Ureter (tissue), 1 donor: ENCODE data around the gene KCNG4. TPM values are rescaled to one million over a fixed set of nuclear protein-coding genes. Genes with fewer than 3 reads are reported as not detected.

ENCODE experiments used
- DNase-seq: peaks from one replicate; pipeline ENCODE4 v3.0.0-alpha.2; 2020; ENCODE audit warnings: low spot score
- total RNA-seq: library from RNA; stranded (reverse); gene quantifications from one replicate; pipeline ENCODE4 v1.2.4, GENCODE V29; 2023
- donor health status: DM: yes; HTN: yes; CAD: no.

KCNG4 gene
- total RNA-seq, 1 donor from 2014 or later = not detected

DNA sequence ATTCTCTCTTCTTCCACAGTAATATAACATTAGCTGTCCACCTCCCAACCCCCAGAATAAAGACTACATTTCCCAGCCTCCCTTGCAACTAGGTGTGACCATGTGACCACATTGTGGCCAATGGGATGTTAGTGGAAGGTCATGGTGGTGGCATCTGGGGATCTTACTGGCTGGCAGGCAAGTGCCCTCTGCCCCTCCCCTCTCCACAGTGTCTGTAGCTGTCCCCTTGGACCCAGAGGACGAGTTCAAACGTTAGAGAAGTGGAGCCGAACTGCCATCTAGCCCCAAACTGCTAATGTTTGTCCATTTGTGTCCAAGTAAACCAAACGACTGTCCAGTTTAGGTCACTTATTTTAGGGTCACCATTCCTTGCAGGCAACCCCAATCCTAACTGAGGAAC, 26.6 kb upstream of the KCNG4 start:
- no peak for DNase-seq

DNA sequence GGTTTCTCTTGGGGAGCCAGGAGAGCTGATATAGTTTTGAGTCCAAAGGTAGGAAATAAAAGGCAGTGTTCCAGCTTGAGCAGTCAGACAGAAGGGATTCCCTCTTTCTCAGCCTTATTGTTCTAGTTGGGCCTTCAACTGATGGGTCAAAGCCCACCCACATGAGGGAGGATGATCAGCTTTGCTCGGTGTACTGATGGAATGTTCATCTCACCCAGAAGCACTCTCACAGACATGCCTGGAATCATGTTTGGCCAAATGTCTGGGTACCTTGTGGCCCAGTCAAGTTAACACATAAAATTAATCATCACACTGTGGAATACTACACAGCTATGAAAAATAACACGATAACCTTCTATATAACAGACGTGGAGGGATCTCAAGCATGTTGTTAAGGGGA, 23.1 kb upstream of the KCNG4 start:
- no peak for DNase-seq

DNA sequence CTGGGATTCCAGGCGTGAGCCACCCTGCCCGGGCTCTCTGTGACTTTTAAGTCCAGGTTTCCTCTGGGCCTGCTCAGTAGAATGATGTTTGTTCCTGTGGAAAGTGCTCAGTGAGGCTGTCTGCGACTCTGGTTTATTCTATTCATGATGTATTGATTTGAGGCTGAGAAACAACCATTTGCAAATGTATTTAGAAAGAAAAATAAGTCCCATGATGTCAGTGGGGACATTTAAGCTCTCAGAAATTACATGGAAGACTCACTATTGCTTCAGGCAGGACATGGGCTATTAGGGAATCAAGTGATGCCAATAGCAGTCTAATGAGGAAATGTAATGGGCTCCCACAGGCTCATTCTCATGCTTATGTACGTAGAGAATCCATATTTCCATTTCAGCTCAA, 22.2 kb upstream of the KCNG4 start:
- DNase-seq = no peak

DNA sequence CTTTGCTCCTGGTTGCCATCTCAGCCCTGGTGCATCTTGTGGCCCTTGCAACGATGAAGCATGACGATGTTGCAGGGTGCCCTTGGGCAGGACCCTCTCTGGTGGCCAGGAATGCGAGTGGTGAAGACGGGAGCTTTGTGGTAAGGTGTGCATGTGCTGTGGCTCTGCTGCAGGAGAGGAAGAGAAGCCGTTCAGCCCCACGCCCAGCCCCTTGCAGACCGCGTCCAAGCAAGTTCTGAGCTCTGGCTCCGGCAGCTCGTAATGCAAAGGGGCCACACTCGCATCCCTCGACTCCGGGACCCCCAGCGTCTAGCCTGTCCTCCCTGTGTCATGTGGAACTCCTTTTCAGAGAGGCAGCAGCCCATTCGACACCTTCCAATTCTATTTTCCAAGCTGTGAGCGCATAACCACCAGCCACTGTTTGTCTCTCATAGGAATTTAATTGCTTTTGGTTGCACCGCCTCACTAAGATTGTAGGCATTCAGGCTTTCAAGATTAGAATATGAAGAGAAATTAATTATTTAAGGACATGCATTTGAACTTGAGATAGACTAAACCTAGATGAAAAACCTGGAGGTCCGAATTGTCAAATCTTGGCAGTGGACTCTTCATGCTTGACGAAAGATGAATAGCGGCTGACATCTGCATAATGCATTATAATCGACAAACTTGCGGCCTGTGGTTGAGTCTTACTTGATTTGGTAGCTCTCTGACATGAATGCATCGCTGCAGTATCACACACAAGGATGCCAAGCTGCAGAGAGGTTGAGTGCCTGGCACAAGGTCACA, 21.1 kb upstream of the KCNG4 start:
- DNase-seq = no peak

DNA sequence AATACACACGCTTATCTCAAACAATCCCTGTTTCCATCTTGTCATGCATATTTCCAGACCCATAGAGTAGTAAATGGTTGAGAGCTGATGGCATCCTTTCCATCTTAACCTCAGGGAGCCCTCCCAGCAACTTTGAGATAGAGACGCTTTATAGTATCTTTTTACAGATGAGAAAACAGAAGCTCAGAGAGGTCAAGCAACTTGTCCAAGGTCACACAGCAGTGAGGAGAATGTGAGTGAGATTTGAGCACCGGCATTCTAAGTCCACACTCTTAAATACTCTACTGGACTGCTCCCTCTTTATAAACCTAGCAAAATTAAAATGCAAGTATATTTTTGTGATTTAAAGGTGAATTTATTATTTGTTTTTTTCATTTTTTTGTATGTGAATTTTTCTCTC, 19.9 kb upstream of the KCNG4 start:
- DNase-seq = no peak

DNA sequence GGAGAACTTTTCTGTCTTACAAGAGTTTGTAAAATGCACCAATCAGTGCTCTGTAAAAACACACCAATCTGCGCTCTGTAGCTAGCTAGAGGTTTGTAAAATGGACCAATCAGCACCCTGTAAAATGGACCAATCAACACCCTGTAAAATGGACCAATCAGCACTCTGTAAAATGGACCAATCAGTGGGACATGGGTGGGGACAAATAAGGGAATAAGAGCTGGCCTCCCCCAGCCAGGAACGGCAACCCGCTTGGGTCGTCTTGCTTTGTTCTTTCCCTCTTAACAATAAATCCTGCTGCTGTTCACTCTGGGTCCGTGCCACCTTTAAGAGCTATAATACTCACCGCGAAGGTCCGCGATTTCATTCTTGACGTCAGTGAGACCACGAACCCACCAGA, 18.5 kb upstream of the KCNG4 start:
- DNase-seq = no peak

DNA sequence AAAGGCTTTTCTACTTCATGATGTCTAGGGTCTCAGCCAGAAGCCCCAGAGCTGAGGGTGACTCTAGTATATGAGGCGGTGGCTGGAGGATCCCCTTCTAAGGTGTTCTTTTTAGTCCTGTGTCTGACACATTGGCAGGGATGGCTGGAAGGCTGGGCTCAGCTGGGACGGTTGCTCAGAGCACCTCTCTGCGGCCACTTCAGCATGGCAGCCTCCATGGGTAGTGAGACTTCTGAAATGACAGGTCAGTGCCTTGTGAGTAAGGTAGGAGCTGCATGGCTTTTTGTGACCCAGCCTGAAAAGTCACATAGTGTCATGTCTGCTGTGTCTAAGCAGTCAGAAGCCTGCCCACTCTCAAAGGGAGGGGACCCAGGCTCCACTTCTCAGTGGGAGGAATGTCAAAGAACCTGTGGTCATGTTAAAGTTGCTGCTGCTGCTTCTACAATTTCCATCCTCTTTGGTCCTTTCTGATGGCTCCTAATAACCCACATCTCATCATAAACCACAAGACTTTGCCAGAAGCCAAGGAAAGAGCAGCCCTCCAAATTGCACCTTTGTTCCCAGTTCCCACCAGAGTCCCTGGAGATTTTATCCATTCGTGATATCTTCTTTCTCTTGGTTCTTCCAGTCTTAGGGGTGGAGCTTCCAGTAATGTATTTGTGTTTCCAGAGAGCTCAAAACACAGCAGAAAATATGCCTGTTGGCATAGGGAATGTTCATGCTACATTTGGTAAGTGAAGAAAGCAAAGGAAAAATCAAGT, 15.4 kb upstream of the KCNG4 start:
- no peak for DNase-seq

DNA sequence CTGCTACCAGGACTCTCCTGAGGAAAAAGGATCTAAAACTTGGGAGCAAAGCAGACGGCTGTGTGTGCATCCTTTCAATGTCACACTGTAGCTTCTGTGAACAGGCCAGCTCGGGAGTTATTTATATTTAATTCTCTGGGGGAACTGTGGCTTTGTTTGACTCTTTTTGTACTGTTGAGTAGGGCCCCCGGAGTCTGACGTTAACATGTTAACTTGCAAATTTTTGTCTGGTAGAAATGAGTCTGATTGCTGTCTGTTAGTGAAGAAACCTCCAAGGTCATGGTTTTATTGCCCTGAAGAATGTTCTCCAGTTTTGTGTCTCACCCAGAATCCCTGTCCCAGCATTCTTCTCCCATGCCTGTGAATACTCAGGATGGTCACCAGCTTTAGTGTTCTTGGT, 14.2 kb upstream of the KCNG4 start:
- no peak for DNase-seq

DNA sequence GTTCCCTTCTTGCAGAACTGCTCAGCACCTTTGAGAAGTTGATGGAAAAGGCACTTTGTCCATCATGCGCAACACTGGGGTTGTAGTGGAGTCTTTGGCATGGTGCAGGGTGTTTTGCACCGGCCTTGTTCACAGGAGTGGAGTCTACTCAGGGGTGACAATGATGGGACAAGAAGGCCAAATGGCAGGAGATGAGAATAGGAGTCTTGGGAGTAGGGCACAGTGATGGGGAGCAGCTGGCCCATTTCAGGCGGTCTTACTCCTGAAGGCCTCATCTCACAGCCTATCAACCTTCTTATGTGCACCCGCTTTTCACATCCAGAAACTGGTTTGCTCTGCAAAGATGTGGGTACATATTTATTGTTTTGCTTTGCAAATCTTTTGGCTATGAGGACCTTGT, 13.4 kb upstream of the KCNG4 start:
- DNase-seq = no peak

DNA sequence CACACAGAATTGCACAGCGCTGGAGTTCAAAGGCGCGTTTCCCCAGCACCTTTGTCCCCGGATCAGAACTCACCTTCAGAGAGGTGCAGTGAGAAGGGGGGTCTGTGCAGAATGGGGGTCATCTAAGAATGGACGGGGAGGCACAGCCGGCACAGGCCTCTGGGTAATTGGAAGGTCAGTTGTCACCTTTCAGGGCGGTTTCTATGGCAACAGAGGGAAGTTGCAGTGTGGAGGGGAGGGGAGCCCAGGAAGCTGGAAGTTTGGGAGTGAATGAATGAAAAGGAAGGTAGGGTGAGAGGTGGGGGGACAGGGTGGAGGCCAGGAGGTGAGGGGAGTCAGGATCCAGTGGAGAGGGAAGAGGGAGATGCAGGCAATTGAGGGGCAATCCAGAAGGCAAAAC, 12.4 kb upstream of the KCNG4 start:
- no peak for DNase-seq

DNA sequence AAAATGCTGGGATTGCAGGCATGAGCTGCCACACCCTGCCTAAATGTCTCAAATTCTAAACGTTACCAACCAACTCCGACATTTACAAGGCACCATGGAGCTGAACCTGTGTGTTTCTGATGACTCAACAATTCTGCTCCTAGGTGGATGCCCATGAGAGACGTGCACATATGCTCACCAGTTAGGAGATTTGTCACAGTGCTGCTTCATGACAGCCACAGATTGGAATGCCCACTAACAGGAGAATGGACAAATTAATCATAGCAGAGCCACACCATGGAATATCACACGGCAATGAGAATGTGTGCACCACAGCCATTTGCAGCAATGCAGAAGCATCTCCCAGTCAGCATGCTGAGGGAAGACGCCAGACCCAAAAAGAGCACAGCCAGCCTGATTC, 8.0 kb upstream of the KCNG4 start:
- DNase-seq = no peak

DNA sequence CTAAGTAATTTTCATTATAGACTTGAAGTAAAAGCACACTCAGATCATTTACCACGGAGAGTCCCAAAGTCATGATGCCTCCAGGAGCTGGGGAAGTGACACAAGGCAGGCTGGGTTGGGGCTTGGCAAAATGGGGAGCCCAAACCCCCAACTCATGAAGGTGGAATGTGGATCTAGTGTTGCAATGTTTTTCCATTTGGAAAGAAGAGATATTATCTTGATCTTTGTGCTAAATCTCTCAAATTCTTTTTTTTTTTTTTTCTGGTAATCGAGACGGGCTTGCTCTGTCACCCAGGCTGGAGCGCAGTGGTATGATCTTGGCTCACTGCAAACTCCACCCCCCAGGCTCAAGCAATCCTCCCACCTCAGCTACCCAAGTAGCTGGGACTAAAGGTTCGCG, 7.5 kb upstream of the KCNG4 start:
- no peak for DNase-seq

DNA sequence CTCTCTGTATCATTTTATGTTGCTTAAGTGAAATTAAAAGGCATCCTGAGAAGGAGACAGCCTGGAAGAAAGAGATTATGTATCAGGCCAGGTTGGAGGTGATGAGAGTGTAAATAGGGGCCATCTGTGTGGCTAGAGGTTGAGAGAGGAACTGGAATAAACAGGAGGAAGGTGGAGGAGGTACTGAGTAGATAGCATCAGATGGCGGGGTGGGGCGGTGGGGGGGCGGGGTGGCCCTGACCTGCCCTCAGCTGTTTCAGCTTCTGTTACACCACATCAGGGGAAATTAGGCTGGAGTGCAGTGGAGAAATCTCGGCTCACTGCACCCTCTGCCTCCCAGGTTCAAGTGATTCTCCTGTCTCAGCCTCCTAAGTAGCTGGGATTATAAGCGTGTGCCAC, 6.9 kb upstream of the KCNG4 start:
- no peak for DNase-seq

DNA sequence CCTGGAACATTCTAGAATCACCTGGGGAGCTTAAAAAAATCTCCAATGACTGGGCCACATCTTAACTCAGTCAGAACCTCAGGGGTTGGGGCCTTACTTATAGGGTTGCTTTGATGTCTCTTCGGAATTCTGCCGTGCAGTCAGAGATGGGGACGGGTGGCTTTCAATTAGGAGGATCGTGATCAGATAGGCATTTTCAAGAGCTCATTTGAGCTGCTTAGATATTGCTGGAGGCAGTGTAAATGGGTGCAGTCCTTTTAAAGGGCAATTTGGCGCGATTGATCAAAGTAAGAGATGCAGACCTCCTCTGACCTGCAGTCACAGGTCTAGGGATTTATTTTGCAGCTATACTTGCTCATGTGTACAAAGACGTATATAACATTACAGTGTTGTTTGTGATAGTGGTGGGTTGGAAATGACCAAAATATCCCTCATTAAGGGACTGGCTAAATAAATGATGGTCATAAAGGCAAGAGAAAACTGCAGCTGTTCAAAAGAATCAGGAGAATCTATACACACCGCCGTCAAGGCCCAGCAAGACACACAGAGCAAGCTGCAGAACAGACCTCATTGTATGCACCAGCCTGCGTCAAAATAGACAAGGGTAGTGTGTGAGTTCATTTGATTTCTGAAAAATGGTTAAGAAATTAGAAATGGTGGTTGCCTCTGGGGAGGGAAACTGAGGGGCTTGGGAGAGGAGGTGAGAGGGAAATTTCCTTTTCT, 6.3 kb upstream of the KCNG4 start:
- DNase-seq = no peak

DNA sequence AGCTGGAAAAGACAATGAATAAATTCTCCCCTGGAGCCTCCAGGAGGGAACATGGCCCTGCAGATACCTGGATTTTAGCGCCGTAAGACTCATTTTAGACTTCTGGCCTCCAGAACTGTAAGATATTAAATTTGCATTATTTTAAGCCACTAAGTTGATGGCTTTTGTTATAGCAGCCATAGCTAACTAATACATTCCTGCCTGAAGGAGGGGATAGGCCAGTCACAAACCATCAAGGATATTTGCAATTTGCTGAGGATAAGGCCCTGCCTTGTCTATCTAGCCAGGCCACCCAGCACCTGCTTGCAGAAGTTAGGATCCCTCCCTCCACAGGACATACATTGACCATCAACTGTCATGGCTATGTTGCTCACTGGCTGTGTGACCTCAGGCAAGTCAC, 4.9 kb upstream of the KCNG4 start:
- DNase-seq = no peak

DNA sequence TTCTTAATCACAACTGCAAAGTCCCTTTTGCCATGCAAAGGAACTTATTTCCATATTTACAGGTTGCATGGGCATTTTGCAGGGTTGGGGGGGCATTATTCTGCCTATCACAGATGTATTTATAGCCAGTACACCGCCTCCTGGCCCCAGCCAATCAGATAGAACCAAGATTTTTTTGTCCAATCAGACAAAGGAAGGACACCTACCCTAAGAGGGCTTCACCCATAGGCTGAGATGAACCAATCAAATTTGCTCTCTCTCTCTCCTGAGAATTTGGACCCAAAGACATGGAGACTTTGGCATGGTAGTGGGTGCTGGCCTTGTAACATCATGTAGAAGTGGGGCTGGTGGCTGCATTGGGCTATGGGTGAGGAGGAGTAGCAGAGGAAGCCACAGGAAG, 3.9 kb upstream of the KCNG4 start:
- no peak for DNase-seq

DNA sequence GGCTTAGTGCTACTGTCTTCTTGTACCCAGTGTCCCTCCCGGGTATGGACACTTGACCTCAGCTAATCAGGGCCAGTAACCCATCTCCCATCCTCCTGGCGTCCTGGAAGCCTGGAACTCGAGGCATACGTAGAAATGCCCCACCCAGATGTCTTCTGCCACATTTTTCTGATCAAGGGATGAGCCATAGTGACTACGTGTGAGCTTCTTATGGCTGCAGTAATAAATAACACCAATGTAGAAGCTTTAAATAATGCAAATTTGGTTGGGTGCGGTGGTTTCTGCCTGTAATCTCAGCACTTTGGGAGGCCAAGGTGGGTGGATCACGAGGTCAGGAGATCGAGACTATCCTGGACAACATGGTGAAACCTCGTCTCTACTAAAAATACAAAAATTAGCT, 3.0 kb upstream of the KCNG4 start:
- no peak for DNase-seq

DNA sequence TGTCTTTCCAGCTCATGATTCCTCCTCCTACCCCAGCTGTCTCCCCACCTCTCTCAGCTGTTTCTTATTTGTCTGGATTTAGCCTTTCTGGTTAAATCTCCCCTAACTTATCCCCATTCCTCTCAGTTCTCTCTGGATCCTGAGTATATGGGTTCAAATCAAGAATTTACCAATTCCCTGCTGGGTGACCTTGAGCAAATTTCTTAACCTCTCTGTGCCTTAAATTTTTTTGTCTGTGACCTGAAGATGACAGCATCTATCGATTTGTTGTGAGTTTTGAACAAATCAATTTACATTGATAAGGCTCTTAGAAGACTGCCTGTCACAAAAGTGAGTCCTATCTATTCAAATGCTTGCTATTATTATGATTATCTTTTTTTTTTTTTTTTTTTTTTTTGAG, 2.0 kb upstream of the KCNG4 start:
- DNase-seq = no peak

DNA sequence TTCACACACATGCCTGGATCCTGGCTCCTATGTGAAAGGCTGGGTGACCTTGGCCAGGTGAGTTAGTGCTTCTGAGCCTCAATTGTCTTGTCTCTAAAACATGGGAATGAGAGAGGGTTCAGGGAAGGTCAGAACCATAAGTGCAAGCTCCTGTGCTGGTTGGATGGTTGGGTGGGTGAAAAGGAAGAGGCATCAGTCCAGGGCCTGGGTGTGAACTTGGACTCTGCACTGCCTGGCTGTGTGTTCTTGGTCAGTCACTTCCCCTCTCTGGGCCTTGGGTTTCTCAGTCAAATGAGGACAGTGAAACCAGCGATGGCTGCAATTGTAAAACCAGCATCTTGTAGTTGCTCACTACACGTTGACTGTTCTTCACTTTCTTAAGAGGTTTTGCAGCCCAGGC, 643 bp upstream of the KCNG4 start:
- DNase-seq = no peak

DNA sequence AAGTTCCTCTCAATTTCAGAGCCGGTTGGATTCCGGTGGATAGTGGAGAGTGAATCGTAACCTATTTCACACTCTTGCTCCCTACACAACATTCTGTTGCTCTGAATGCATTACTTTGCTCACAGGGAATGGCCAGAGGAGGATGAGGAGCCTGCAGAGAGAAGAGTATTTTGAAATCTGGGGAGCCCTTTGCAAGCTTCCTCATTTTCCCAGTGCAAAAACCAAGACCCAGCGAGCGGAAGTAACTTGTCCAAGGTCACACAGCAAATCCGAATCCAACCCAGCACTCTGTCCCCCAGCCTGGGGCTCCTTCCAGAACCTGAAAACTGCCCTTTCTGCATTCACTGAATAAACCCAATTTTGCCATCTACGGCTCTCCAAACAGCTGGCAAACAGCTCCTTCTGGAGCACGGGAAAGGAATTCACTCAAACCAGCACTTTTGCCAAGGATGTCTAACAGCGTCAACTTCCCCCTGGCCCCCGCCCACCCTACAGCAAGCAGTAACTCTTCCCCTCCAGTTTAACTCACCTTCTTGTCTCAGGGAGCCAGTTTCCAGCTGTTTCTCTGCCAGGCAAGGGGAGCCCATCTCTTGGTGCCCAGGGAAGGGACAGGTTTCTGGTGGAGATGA, 557 bp downstream of the KCNG4 start:
- DNase-seq = no peak

DNA sequence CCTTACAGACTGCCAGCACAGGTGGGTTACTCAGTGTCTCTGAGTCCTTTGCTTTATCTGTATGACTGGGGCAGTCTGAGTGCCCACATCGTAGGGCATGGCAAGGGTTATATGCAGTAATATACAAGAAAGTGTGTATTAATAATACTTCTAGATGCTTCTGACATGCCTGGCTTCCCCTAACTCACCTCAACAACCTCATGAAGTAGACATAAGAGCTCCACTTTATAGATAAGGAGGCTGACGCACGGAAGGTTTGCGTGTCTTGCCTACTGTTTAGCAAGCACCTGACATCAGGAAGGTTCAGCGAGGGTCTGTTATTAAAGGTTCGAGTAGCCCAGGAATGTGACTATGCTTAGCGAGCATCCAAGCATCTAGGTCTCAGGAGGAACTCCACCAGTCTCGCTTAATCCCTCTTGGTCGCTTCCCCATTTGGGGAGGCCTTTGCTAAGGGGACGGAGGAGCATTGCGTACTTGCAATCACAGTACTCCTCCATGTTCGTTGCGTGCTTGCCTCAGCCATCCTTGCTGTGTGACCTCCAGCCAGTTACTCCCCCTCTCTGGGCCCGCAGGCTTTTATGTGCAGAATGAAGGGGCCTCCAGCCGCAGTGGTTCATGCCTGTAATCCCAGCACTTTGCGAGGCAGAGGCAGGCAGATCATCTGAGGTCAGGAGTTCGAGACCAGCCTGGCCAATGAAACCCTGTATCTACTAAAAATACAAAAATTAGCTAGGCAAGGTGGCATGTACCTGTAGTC, 1.6 kb downstream of the KCNG4 start:
- DNase-seq = no peak

DNA sequence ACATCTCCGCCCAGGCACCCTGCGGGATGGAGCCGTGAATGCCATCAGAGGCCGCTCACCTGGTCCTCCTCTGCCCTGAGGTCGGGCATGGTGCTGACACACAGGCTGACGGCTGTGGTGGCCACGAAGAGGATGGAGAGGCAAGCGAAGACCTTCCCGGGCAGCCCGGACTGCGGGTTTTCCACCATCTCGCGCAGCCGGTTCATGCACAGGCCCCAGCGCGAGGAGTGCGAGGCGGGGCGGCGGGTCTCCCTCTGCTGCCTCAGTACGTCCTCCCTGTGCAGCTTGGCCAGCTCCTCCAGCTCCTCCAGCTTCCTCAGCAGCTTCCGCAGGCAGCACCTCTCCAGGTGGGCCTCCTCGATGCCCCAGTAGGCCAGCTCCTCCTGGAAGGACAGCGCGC, 3.1 kb downstream of the KCNG4 start:
- DNase-seq = no peak
